Keratinocyte (primary cell): ENCODE results near the gene PLGRKT. TPM values are rescaled to one million over a fixed set of nuclear protein-coding genes. Genes with fewer than 3 reads are reported as not detected.

Source experiments
- DNase-seq: peaks from one replicate; pipeline ENCODE4 v3.0.0-alpha.2; 2011; ENCODE audit warnings: low read depth, missing footprints, low spot score
- FAIRE-seq: peaks from 2 replicates; lab custom pipeline; 2011; peaks lifted over from hg19 to GRCh38; lab: Jason Lieb, UNC
- H2AFZ ChIP-seq: 2 replicates; pipeline ENCODE4 v1.6.0; 2012; ENCODE audit warnings: low read length, control low read depth, inconsistent platforms; ENCODE audit not compliant: control insufficient read depth
- H3K27ac ChIP-seq: 2 replicates; pipeline ENCODE4 v1.5.1; 2011; ENCODE audit warnings: low read length; ENCODE audit not compliant: control insufficient read depth, insufficient read depth
- H3K27me3 ChIP-seq: 3 replicates; pipeline ENCODE4 v1.6.0; 2011; ENCODE audit warnings: low read length; ENCODE audit not compliant: control insufficient read depth, insufficient read depth; ENCODE audit errors: extremely low read depth
- H3K36me3 ChIP-seq, 2 experiments: 2 replicates in 1 of 2; 3 replicates in 1 of 2; pipeline ENCODE4 v1.5.1; 2011; ENCODE audit warnings: low read length in 2 of 2, mild to moderate bottlenecking in 1 of 2; ENCODE audit not compliant: control insufficient read depth in 2 of 2, insufficient read depth in 2 of 2; ENCODE audit errors: extremely low read depth in 1 of 2
- H3K4me1 ChIP-seq: 3 replicates; pipeline ENCODE4 v1.5.1; 2011; ENCODE audit warnings: low read length; ENCODE audit not compliant: control insufficient read depth, insufficient read depth; ENCODE audit errors: extremely low read depth
- H3K4me2 ChIP-seq: 3 replicates; pipeline ENCODE4 v1.6.0; 2011; ENCODE audit warnings: low read depth, low read length; ENCODE audit not compliant: control insufficient read depth, insufficient read depth; ENCODE audit errors: extremely low read depth
- H3K4me3 ChIP-seq, 3 experiments: fragments of 200-600 bp in 1 of 3; sonication (generic) in 1 of 3; 2 replicates in 2 of 3; 3 replicates in 1 of 3; pipeline ENCODE4 v1.5.1; 2011 to 2016; ENCODE audit warnings: low read length in 3 of 3, mild to moderate bottlenecking in 3 of 3, control low read depth in 2 of 3, inconsistent platforms in 1 of 3, low read depth in 1 of 3, mixed read lengths in 1 of 3, mixed run types in 1 of 3, moderate library complexity in 1 of 3; ENCODE audit not compliant: control insufficient read depth in 2 of 3, insufficient read depth in 2 of 3; ENCODE audit errors: extremely low read depth in 1 of 3
- H3K79me2 ChIP-seq: 2 replicates; pipeline ENCODE4 v1.6.0; 2012; ENCODE audit warnings: low read length; ENCODE audit not compliant: control insufficient read depth, insufficient read depth
- H3K9ac ChIP-seq: 3 replicates; pipeline ENCODE4 v1.6.0; 2011; ENCODE audit warnings: low read length; ENCODE audit not compliant: control insufficient read depth, insufficient read depth; ENCODE audit errors: extremely low read depth
- H3K9me1 ChIP-seq: 3 replicates; pipeline ENCODE4 v1.6.0; 2011; ENCODE audit warnings: low read length; ENCODE audit not compliant: control insufficient read depth, insufficient read depth; ENCODE audit errors: extremely low read depth
- H3K9me3 ChIP-seq: 2 replicates; pipeline ENCODE4 v1.5.1; 2012; ENCODE audit warnings: low read depth, low read length; ENCODE audit not compliant: control insufficient read depth
- H4K20me1 ChIP-seq: 3 replicates; pipeline ENCODE4 v1.6.0; 2011; ENCODE audit warnings: low read length; ENCODE audit not compliant: control insufficient read depth, insufficient read depth; ENCODE audit errors: extremely low read depth
- CTCF ChIP-seq, 3 experiments: IDR thresholded peaks in 1 of 3; conservative IDR thresholded peaks in 1 of 3; optimal IDR thresholded peaks in 1 of 3; 2 replicates in 2 of 3; 3 replicates in 1 of 3; pipeline versions ENCODE3 to v1.5.1; 2011; ENCODE audit warnings: low read length in 3 of 3, mild to moderate bottlenecking in 3 of 3, moderate library complexity in 2 of 3, control low read depth in 1 of 3, inconsistent platforms in 1 of 3; ENCODE audit not compliant: insufficient read depth in 2 of 3; ENCODE audit errors: extremely low read depth in 1 of 3
- EZH2 ChIP-seq: IDR thresholded peaks from one replicate; pipeline ENCODE4 v1.6.1; 2012; ENCODE audit warnings: inconsistent platforms, mild to moderate bottlenecking, low read length, moderate library complexity
- dilution Hi-C: fragments of 300-500 bp; cut with MboI; formaldehyde crosslinking; loops from one replicate; pipeline ENCODE4 v1.7.0; 2020; ENCODE audit warnings: low sequenced_read_pairs; ENCODE audit not compliant: extremely low pct_ligation_motif_present
- polyA plus RNA-seq, 5 experiments: library from polyadenylated mRNA; depleted of rRNA in 3 of 5; stranded (reverse) in 3 of 5; stranded (forward) in 1 of 5; unstranded in 1 of 5; fragments of >200 nt; gene quantifications; 1 replicate in 1 of 5; 2 replicates in 3 of 5; 3 replicates in 1 of 5; pipeline versions ENCODE4 v1.2.1 to v1.2.3, GENCODE V29; 2011 to 2012; ENCODE audit warnings: missing spikeins in 2 of 5, low read depth in 1 of 5, low replicate concordance in 1 of 5

PLGRKT gene
- polyA plus RNA-seq, 1 donor (not counting 4 experiments of a cell fraction or from before 2014, with no cell fraction given): 35.2 TPM

- dilution Hi-C loops: no loop called here
- Histone ChIP-seq H3K79me2 (no peaks in the 10 kb centered on the region), H3K4me2 (no peak overlapping the region), H3K4me3 (no peak overlapping the region), H3K9me1 (no peaks in the 10 kb centered on the region), H2AFZ (no peak overlapping the region), H4K20me1 (no peaks in the 10 kb centered on the region), H3K27me3 (no peaks in the 10 kb centered on the region), H3K4me1 (no peaks in the 10 kb centered on the region), H3K36me3 (peaks cover 1 to 6% of the 10 kb centered on the region in 2 experiments), H3K27ac (no peak overlapping the region), H3K9me3 (no peaks in the 10 kb centered on the region), H3K9ac (no peak overlapping the region)
- no peak for DNase-seq
- no peak for FAIRE-seq
- TF ChIP-seq CTCF (optimal IDR thresholded peaks at IDR 0.05 in 1 of 3, IDR thresholded peaks at IDR 0.05 in 1 of 3, conservative IDR thresholded peaks at IDR 0.05 in 1 of 3; ENCODE audit: extremely low read depth in 1 of 3, insufficient read depth in 2 of 3, low read length in 3 of 3) (no peak), EZH2 (no peak)
These were observed 9.6 kb downstream of the PLGRKT start for GRCh38 chr9:5428172-5428571.

GRCh38 chr9:5427005-5427404 lies 10.7 kb downstream of the PLGRKT start:
- Histone ChIP-seq H3K4me3 (no peak overlapping the region), H3K4me1 (no peaks in the 10 kb centered on the region), H3K9me3 (no peaks in the 10 kb centered on the region), H2AFZ (no peak overlapping the region), H3K27me3 (no peaks in the 10 kb centered on the region), H3K27ac (no peak overlapping the region), H3K36me3 (peaks cover 1 to 6% of the 10 kb centered on the region in 2 experiments), H3K4me2 (no peak overlapping the region), H3K9ac (no peak overlapping the region), H4K20me1 (no peaks in the 10 kb centered on the region), H3K79me2 (no peaks in the 10 kb centered on the region), H3K9me1 (no peaks in the 10 kb centered on the region)
- dilution Hi-C loops: no loop called here
- FAIRE-seq (no peak), DNase-seq (no peak)
- TF ChIP-seq EZH2 (no peak), CTCF (optimal IDR thresholded peaks at IDR 0.05 in 1 of 3, IDR thresholded peaks at IDR 0.05 in 1 of 3, conservative IDR thresholded peaks at IDR 0.05 in 1 of 3; ENCODE audit: extremely low read depth in 1 of 3, insufficient read depth in 2 of 3, low read length in 3 of 3) (no peak)
